NT2/D1 (cell line): ENCODE results near the gene NAALADL1.
A peak's percentile ranks its signal among the peaks of the same experiment; 100 is the strongest.
"Not testable (repeated sequence)": the region's sequence is repeated elsewhere in the genome, so short reads cannot be mapped to it uniquely, and the experiment has no call there.

Experiments
- DNase-seq: peaks from one replicate; pipeline ENCODE4 v3.0.0-alpha.2; 2011; ENCODE audit warnings: low read depth, low spot score
- H3K27me3 ChIP-seq: 2 replicates; pipeline ENCODE4 v1.6.0; 2011; ENCODE audit warnings: mild to moderate bottlenecking; ENCODE audit not compliant: insufficient read length, insufficient read depth
- H3K36me3 ChIP-seq: 2 replicates; pipeline ENCODE4 v1.6.1; 2011; ENCODE audit warnings: mild to moderate bottlenecking, low read length, mixed read lengths; ENCODE audit not compliant: insufficient read depth, insufficient read length
- H3K4me1 ChIP-seq: 2 replicates; pipeline ENCODE4 v1.5.1; 2011; ENCODE audit not compliant: insufficient read depth, insufficient read length
- H3K4me3 ChIP-seq: 2 replicates; pipeline ENCODE4 v1.5.1; 2011; ENCODE audit warnings: low read depth; ENCODE audit not compliant: insufficient read length
- H3K9ac ChIP-seq: 2 replicates; pipeline ENCODE4 v1.6.0; 2011; ENCODE audit warnings: low read depth; ENCODE audit not compliant: insufficient read length
- H3K9me3 ChIP-seq: 2 replicates; pipeline ENCODE4 v1.5.1; 2011; ENCODE audit warnings: mild to moderate bottlenecking, low read length; ENCODE audit not compliant: insufficient read depth
- SUZ12 ChIP-seq: IDR thresholded peaks from 2 replicates; pipeline ENCODE4 v1.6.1; 2011; ENCODE audit not compliant: insufficient read length, insufficient read depth; ENCODE audit errors: extremely low read depth
- YY1 ChIP-seq: IDR thresholded peaks from 2 replicates; pipeline ENCODE4 v1.6.1; 2011; ENCODE audit not compliant: insufficient read length, insufficient read depth
- ZNF274 ChIP-seq: IDR thresholded peaks from 2 replicates; pipeline ENCODE4 v1.6.1; 2011; ENCODE audit warnings: mild to moderate bottlenecking, low read depth, low read length

Gene NAALADL1

DNA sequence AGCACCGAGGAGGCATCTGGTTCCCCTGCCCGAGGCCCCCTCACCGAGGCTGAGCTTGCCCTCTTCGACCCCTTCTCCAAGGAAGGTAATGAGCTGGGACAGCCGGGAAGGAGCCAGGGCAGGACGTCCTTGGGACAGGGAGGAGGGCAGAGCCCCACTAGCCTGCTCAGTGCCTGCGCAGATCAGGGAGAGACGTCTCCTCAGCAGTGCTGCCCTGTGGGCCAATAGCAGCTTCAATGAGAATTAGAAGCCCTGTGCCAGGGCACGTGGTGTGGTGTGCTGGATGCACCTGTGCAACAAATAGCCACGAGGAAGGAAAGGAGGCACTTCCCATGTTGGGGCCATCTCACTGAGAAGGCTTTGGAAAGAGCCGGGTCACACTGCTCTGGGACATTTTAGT is 22.8 kb downstream of the NAALADL1 start:
- no peak for TF ChIP-seq SUZ12
- no peak for TF ChIP-seq ZNF274
- no peak for TF ChIP-seq YY1
- Histone ChIP-seq H3K4me1 (no peaks in the 10 kb centered on the region), H3K4me3 (no peak overlapping the region), H3K9ac (no peak overlapping the region), H3K36me3 (peaks cover 65% of the 10 kb centered on the region), H3K9me3 (no peaks in the 10 kb centered on the region), H3K27me3 (no peaks in the 10 kb centered on the region)
- DNase-seq = no peak

DNA sequence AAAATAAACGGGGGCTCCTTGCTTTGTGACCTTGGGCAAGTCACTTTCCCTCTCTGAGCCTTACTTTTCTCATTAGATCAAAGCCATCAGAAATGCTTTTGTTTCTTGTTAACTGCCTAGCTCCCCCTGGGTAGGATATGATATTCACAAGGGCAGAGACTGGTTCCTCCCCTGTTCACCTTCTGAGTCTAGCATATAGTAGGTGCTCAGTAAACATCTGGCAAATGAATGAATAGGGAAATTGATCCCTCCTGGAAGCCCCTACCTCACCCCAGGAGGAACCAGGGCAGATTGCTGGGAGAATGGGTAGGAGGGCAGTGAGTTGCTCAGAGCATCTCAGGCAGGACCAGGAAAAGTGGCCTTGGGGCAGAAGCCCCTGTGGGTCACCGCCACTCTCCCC is 23.9 kb downstream of the NAALADL1 start:
- Histone ChIP-seq H3K9ac (no peak overlapping the region), H3K36me3 (peaks cover 58% of the 10 kb centered on the region), H3K4me1 (no peaks in the 10 kb centered on the region), H3K9me3 (no peaks in the 10 kb centered on the region), H3K27me3 (no peaks in the 10 kb centered on the region), H3K4me3 (no peak overlapping the region)
- no peak for DNase-seq
- TF ChIP-seq SUZ12 (no peak), ZNF274 (no peak), YY1 (no peak)

DNA sequence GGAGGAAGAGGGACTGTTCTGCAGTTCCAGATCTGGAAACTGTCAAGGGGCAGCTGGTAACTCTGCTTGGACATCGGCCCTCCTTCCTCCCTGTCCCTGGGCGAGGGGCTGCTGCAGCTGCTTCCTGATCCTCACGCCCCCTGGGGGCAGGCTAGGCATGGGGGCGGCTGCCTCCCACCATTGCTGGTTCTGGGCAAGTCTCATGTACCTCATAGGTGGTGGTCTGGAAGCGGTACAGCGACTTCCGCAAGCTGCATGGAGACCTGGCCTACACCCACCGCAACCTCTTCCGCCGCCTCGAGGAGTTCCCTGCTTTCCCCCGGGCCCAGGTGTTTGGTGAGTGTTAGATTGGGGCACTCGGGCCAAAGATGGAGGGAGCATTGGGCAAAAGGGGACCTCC is 26.1 kb downstream of the NAALADL1 start:
- Histone ChIP-seq H3K4me1 (no peaks in the 10 kb centered on the region), H3K9ac (no peak overlapping the region), H3K4me3 (no peak overlapping the region), H3K36me3 (peaks cover 42% of the 10 kb centered on the region), H3K27me3 (no peaks in the 10 kb centered on the region), H3K9me3 (no peaks in the 10 kb centered on the region)
- DNase-seq = no peak
- TF ChIP-seq ZNF274 = no peak
- TF ChIP-seq SUZ12 = no peak
- no peak for TF ChIP-seq YY1

DNA sequence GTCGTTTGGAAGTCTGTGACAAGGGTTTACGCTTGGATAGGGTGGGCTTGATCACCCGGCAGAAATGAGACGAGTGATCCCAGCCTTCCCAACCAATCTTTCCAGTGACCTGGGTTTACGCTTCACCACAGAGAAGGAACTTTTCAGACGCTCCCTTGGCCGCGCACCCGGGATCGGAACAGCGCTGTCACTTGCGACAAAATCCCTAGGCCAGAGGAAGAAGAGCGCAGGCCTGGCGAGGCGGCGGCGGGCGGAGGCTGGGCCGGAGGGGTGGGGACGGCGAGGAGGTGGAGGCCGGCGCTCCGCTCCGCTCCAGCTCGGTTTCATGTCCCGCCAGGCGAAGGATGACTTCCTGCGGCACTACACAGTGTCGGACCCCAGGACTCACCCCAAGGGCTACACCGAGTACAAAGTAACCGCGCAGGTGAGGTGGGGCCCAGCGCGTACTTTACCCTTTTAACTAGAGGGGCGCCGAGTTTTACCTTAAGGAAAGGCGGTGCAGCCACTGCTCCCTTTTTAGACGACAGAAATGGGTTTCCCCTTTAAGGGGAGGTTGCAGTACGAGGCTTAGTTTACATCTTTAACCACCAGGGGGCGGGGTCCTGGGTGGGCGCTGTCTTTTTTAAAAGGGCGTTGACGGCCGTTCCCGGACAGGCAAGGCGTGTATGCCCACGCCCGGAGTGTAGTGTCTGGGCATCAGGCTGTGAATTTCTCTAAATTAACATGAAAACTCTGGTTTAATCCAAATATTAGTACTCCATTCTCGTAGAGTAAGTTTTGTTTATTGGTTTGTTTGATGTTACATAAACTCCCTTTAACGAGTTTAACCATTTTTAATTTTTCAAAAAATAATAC is 30.9 kb downstream of the NAALADL1 start, which contains the start of gene SNX15:
TSS of gene SNX15 (plus strand) at position 227 of the 855 bp plus-strand sequence. CDS start at position 326, 99 bp downstream.
- H3K4me3 ChIP-seq = peak within 1 kb of the TSS; percentile 71
- H3K4me1 ChIP-seq = no peaks in the 10 kb centered on the region
- peak; percentile 96 for DNase-seq
- TF ChIP-seq SUZ12 (peak; percentile 80), YY1 (no peak)
- no peaks in the 10 kb centered on the region for H3K9me3 ChIP-seq
- H3K36me3 ChIP-seq = peaks cover 10% of the 10 kb centered on the region
- H3K27me3 ChIP-seq = no peaks in the 10 kb centered on the region
- peak within 1 kb of the TSS; percentile 83 for H3K9ac ChIP-seq

DNA sequence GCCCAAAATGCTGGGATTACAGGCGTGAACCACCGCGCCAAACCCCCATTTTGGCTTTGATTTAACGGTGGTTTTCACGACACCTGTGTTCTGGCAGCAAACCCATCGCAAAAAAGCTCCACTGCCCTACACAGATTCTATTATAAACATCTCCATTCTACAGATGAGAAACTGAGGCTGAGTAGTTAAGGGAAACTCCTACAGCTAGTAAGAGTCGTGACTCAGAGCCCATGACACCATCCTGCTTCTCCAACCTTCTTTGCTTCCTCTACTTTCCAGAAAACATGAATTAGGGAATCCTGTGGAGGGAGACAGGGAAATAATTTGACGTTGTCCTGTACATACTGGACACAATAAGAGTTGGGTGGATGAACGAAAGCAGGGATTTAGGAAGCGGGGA is 31.5 kb downstream of the NAALADL1 start:
- Histone ChIP-seq H3K27me3 (no peaks in the 10 kb centered on the region), H3K9me3 (no peaks in the 10 kb centered on the region), H3K4me1 (no peaks in the 10 kb centered on the region), H3K36me3 (peaks cover 7% of the 10 kb centered on the region), H3K4me3 (no peak overlapping the region), H3K9ac (no peak overlapping the region)
- TF ChIP-seq ZNF274 (no peak), YY1 (no peak), SUZ12 (no peak)
- DNase-seq = no peak

DNA sequence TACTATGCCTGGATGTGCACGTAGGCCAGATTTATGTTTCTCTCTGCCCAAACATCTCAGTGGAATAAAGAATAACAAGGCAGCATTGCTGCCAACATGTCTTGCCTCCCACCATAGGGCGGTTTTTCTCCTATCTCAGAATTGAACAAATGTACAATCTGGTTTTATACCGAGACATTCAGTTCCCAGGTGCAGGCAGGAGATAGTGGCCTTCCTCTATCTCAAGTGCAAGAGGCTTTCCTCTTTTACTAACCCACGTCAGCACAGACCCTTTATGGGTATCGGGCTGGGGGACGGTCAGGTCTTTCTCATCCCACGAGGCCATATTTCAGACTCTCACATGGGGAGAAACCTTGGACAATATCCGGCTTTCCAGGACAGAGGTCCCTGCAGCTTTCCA is 34.9 kb downstream of the NAALADL1 start:
- H3K9ac ChIP-seq, H3K27me3 ChIP-seq, H3K9me3 ChIP-seq, DNase-seq, H3K4me3 ChIP-seq, H3K4me1 ChIP-seq: not testable (repeated sequence)
- H3K36me3 ChIP-seq = peaks cover 24% of the 10 kb centered on the region

DNA sequence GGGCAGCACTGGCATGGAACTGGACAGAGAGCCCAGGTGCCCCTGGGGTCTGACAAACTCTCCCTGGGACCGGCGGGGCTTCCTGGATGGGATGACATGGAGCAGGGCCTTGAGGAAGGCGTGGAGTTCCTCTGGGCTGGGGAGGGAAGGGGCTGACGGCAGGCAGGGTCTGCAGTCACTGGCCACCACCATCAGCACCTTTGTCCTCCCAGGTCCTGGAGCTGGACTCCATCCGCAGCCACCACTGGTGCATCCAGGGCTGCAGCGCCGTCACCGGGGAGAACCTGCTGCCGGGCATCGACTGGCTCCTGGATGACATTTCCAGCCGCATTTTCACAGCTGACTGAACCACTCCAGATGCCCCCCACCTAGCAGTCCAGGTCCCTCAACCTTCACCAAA is 36.8 kb downstream of the NAALADL1 start:
- H3K9ac ChIP-seq = no peak overlapping the region
- peaks cover 16% of the 10 kb centered on the region; the same call in 1 of the 2 replicates for H3K9me3 ChIP-seq
- no peak overlapping the region for H3K4me3 ChIP-seq
- no peak for DNase-seq
- TF ChIP-seq ZNF274 (no peak), YY1 (no peak), SUZ12 (no peak)
- no peaks in the 10 kb centered on the region for H3K27me3 ChIP-seq
- peaks cover 3% of the 10 kb centered on the region for H3K4me1 ChIP-seq
- peaks cover 41% of the 10 kb centered on the region for H3K36me3 ChIP-seq

DNA sequence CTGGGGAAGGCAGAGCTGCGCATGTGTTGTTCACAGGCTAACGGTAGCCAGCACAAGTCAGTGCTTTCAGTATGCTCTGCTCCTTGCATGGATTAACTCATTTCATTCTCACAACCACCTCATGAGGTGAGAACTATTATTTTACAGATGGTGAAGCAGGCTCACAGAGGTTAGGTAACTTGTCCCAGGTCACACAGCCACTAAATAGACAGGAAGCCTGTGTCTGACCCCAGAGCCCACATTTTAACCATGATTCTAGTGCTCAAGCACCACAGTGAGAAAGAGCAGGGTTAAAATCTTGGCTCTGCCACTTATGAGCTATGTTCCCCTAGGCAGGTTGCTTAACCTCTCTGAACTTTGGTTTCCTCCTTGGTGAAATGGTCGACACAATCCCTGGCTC is 37.4 kb downstream of the NAALADL1 start:
- H3K36me3 ChIP-seq = peaks cover 45% of the 10 kb centered on the region
- no peak overlapping the region for H3K9ac ChIP-seq
- no peak for TF ChIP-seq YY1
- TF ChIP-seq SUZ12 = no peak
- TF ChIP-seq ZNF274 = no peak
- H3K27me3 ChIP-seq = no peaks in the 10 kb centered on the region
- no peak overlapping the region for H3K4me3 ChIP-seq
- peaks cover 20% of the 10 kb centered on the region; the same call in 1 of the 2 replicates for H3K9me3 ChIP-seq
- DNase-seq = no peak
- peaks cover 3% of the 10 kb centered on the region for H3K4me1 ChIP-seq
